ENCODE data around the gene ADCY1. TPM values are rescaled to one million over a fixed set of nuclear protein-coding genes. Genes with fewer than 3 reads are reported as not detected.

ADCY1 gene
- total RNA-seq, 4 donors from 2014 or later = 2.3 to 4.8 (median 2.8) TPM

DNA sequence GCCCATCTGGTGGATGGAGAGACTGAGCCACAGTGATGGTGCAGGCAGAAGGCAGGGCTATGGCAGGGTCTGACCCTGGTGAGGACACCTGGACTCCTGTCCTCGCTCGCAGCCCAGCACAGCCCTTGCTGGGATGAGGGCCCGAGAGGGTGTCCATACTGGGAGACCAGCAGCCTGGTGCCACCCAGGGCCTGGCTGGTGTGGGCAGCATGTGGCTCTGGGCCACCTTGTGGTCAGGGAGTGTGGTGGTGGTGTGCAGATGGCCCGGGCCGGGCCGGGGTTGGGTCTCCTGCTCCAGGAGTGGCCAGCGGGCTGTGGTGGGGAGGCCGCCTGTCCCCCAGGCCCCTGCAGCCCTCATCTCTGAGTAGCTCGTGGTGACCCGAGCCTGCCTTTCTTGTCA lies 14.9 kb downstream of the ADCY1 start:
- TF ChIP-seq, protein P1, sequence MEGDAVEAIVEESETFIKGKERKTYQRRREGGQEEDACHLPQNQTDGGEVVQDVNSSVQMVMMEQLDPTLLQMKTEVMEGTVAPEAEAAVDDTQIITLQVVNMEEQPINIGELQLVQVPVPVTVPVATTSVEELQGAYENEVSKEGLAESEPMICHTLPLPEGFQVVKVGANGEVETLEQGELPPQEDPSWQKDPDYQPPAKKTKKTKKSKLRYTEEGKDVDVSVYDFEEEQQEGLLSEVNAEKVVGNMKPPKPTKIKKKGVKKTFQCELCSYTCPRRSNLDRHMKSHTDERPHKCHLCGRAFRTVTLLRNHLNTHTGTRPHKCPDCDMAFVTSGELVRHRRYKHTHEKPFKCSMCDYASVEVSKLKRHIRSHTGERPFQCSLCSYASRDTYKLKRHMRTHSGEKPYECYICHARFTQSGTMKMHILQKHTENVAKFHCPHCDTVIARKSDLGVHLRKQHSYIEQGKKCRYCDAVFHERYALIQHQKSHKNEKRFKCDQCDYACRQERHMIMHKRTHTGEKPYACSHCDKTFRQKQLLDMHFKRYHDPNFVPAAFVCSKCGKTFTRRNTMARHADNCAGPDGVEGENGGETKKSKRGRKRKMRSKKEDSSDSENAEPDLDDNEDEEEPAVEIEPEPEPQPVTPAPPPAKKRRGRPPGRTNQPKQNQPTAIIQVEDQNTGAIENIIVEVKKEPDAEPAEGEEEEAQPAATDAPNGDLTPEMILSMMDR (IDR thresholded peaks at IDR 0.05) = no peak
- no peak for ATAC-seq (ENCODE audit: low FRiP score)
- DNase-seq (ENCODE audit: low spot score) = no peak

GRCh38 chr7:45589915-45590678 lies 15.9 kb downstream of the ADCY1 start:
- TF ChIP-seq, protein P1 (IDR thresholded peaks at IDR 0.05) = no peak
- ATAC-seq (ENCODE audit: low FRiP score) (no peak), DNase-seq (ENCODE audit: low spot score) (no peak)

GRCh38 chr7:45590679-45591057 lies 16.5 kb downstream of the ADCY1 start:
- TF ChIP-seq, protein P1 (IDR thresholded peaks at IDR 0.05) = no peak
- no peak for ATAC-seq (ENCODE audit: low FRiP score)
- no peak for DNase-seq (ENCODE audit: low spot score)

GRCh38 chr7:45591101-45591906 lies 17.1 kb downstream of the ADCY1 start:
- TF ChIP-seq, protein P1 (IDR thresholded peaks at IDR 0.05) = no peak
- ATAC-seq (ENCODE audit: low FRiP score) (no peak), DNase-seq (ENCODE audit: low spot score) (no peak)

- DNase-seq (ENCODE audit: low spot score) (no peak), ATAC-seq (ENCODE audit: low FRiP score) (no peak)
- TF ChIP-seq, protein P1 (IDR thresholded peaks at IDR 0.05) = no peak
Observed at GRCh38 chr7:45592230-45592991, 18.2 kb downstream of the ADCY1 start.

DNA sequence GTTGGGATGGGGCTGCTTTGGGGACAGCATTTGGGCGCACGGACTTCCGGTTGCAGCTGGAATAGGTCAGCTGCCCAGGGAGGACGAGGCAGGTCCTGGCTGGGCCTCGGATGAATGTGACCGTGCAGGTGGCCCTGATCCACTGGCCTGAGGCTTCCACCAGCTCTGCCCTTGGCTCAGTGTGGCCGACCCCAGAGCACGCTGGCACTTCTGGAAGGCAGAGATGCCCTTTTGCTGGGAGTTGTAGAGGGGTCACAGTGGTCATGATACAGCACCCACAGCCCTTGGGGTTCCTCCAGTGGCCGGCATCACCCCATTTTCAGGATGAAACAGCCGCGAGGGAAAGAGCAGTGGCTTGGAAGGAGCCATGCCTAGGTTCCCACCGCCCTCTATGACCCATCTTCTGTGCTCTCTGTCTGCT lies 19.0 kb downstream of the ADCY1 start:
- DNase-seq (ENCODE audit: low spot score) (no peak), ATAC-seq (ENCODE audit: low FRiP score) (no peak)
- TF ChIP-seq, protein P1 (IDR thresholded peaks at IDR 0.05) = no peak
